Daoy (cell line): ENCODE data around the gene CACNA2D2. TPM values are rescaled to one million over a fixed set of nuclear protein-coding genes. Genes with fewer than 3 reads are reported as not detected.

ENCODE experiments used
- DNase-seq: peaks from one replicate; pipeline ENCODE4 v3.0.0-alpha.2; 2015; ENCODE audit warnings: low read depth
- total RNA-seq: library from RNA; depleted of rRNA; stranded (reverse); fragments of >200 nt; shearing (Covaris generic); gene quantifications from 2 replicates; pipeline ENCODE4 v1.2.3, GENCODE V29; 2014

CACNA2D2 gene
- total RNA-seq, 1 experiment from 2014 or later = not detected

DNA sequence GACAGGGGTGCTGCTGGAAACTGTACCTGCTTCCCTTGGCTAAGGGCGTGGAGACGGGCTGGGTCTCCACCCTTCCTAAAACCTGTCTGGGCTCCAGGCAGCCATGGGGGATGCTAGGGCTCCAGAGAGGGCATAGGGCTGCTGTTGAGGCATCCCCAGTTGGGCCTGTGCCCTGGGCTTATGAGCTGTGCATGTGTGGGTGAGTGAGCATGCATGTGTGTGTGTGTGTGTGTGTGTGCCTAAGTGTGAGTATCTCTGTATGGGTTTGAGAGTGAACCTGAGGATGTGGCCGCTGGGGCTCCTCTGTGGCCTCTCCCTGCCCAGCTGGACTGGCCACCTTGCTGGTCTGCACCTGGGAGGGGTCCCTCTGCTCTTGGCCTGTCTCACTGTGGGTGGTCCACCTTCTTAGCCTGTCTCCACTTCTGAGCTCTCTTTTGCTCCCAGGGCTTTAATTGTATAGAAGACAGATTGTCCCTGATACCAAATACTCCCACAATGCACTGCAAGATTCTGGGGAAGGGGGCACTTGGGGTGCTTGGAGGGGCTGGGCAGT lies 132.2 kb downstream of the CACNA2D2 start:
- no peak for DNase-seq

DNA sequence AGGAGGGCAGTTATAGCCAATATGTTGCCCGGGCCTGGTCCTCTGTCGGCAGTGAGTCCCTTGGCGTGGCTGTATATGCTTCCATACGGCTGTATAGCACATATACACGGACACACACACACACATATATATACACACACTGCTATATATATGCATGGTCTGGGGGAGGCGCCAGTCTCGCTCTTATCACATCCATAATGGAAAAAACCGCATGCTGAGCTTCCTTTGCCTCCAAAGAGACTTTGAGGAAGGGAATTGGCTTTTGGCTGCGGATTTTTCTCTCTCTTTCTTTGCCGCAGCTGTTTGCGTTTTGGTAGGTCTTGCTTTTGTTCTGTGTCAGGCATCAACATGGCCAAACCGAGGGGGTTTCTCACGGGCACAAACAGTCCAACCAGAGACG lies 132.8 kb downstream of the CACNA2D2 start:
- no peak for DNase-seq

DNA sequence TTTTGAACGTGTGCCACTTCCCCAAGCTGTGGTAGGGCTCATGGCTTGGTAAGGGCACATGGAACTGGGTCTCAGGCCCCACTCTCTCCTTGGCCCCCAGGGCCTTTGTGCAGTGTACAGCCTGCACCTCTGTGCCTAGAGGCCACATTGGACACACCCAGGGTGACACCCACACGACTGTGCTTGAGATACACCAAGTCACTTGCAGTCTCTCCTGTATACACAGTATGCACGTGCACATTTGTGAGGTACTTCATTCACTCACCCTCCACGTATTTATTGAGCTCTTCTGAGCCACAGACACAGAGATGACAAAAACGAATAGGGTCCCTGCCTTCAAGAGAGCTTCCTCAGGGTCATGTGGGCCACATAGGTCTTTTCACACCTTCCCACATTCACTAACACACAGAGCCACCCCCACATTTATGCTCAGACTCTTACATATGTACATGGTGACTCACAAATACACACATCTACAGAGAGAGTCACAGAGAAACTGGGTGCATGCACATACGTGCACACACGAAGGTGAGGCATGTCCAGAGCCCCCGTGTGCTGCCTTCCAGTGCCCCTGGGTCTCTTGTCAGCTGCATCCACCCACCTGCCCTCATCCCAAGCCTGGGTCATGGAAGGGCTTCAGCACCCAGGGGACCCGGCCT lies 134.3 kb downstream of the CACNA2D2 start:
- no peak for DNase-seq

DNA sequence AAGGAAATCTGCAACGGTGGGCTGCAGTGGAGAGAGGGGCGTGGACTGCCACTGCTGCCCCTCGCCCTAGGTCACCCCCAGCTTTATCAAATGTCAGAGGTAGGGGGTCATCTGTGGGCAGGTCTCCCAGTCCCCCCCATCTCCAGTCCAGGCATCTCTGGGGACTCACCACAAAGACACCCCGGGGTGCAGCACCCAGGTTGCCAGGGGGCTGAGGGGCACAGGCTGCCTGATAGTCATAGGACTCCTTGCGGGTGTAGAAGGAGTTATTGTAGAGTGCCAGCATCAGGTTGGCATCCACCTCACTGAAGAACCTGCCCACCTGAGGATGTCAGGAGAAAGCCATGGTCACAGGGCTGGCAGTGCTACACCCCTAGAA lies 137.6 kb downstream of the CACNA2D2 start:
- DNase-seq = no peak

DNA sequence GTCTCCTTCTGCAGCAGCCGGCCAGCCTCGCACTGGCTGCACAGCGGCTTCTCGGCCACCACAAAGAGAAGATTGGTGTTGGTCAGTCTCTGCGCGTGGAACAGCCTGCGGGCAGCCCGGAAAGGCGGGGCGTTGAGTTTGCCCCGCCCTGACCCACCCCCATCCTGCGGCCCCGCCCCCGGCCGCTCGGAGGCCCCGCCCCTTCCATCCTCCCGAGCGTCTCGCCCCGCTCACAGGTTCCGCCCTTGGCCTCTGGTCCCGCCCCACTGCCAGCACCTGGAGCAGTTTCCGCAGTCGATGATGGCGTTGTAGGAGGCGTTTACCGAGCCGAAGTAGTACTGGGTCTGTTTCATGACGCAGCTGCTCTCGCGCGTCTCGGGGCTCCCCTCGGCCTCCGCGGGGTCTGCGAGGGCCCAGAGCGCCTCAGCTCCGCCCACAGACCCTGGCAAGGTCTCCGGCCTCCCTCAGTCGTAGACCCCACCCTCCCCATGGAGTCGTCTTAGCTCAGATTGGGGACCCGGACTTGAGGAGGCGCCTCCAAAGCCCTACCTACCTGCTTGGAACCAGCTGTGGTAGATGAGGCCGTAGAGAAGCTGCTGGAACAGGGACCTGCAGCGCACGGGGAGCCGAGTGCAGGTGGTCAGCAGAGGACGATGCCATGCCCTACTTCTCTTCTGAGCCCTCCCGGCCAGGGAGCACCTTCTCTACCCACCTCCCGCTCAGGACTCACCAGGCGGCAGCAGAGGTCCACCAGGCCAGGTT lies 138.2 kb downstream of the CACNA2D2 start:
- peak; percentile 44 for DNase-seq

DNA sequence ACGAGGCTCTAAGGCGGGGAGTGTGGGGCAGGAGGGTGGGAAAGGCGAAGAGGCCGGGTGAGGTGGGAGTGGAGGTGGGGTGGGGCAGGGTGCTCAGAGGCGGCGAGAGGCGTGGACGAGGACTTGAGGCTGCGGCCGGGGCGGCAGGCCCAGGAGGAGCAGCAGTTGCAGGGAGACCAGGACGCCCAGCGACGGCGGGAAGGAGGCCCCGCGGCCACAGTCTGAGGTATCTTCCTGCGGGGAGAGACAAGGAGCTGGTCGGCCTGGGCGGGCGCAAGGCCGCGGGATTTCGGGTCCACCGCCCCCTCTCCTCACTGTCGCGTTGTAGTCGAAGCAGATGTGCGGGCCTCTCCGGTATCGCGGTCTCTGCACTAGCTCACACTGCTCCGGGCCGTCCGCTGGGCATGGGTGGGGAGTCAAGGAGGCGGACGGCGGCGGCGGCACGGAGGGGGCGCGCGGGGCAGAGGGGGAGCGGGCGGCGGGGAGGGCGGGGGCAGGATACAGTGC lies 138.8 kb downstream of the CACNA2D2 start:
- no peak for DNase-seq

DNA sequence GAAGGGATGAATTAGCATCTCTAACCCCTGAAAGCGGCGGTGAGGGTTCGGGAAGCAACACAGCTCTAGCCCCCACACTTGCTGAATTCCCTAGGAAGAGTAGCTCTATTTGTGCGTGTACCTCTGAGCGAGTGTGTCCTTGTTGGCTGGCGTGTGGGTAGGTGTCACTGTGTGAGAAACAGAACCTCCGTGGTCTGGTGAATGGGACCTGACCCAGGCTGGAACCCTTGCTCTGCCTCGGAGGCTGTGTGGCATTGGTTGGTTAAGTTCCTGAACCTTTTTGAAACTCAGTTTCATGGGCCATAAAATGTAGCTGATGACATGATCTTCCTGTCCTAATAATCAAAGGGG lies 143.7 kb downstream of the CACNA2D2 start:
- no peak for DNase-seq

DNA sequence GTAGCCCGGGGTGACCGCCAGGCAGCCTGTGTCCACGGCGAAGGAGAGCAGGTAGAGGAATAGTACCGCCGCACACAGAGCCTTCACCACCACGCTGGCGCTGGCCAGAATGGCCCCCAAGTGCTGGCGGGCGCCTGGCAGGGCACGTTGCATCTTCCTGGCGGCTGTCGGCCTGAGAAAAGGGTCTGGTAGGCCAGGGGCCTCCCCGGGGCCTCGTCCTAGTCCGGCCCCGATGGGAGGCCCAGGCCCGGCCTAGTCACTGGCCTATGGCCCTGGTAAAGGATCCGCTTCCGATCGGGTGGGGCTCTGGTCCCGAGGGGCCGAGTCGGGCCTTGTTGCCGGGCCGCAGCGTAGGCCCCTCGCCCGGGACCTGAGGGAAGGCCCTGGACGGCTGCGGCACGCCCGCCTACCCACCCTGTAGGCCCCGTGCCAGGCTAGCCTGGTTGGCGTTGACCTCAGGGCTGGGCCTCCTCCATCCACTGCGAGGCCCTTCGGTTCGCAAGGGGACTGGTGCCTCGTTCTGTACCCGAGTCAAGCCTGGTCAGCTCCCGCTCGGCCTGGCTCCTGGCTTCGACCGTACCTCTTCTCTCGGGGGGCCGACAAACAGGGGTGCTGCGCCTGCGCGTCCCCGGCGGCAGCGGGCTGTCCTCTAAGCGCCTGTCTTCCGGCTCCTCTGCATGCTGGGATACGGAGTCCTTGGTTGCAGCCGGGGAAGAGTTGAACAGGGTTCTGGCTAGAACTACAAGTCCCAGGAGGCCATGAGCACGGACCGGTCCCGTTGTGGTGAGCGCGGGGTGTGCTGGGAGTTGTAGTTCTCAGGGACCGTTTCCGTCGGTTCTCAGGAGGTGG lies 144.3 kb downstream of the CACNA2D2 start, which contains the start of gene TMEM115:
Gene TMEM115 (minus strand): TSS at position 611 of the 849 bp plus-strand sequence. CDS start 458 bp downstream, at position 153.
- peak; percentile 97 for DNase-seq

DNA sequence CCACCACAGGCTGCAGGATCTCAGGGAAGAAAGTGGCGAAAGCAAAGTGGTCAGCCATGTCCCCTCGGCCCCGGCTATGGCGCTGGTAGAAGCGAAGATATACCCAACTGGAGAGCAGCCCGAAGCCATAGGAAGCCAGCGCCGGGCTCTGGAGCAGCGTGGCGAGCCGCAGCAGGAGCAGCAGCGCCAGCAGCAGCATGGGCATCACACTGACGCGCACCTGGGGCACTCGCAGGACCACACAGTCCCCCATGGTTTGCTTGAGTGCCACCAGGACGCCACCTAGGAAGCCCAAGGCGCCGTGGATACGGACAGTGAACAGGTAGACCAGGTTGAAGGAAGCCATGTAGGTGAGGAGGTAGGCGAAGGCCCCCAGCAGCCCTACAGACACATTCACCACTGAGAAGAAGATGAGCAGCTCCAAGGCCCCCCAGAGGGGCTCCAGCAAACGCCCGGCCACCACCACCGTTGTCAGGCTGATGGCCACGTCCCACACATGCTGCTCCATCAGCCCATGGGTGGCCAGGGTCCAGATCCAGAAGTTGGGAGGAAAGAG lies 145.0 kb downstream of the CACNA2D2 start:
- DNase-seq = no peak

DNA sequence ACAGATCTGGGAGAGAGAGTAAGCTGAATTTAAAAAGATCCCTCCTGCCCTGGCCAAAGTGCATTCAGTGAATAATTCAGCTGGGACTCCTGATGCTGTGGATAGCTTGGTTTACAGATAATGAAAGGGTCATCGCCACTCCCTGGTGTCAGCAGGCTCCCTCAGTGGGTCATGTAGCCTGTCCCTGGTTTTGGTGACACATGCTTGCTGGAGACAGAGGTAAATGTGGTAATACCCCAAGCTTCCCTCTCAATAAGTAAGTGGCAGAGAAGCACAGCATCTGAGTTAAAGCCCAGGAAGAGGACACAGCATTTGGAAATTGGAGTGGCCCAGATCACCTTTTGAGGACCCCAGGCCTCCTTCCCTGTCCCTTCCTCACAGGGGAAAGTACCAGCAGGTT lies 146.0 kb downstream of the CACNA2D2 start:
- DNase-seq = no peak

DNA sequence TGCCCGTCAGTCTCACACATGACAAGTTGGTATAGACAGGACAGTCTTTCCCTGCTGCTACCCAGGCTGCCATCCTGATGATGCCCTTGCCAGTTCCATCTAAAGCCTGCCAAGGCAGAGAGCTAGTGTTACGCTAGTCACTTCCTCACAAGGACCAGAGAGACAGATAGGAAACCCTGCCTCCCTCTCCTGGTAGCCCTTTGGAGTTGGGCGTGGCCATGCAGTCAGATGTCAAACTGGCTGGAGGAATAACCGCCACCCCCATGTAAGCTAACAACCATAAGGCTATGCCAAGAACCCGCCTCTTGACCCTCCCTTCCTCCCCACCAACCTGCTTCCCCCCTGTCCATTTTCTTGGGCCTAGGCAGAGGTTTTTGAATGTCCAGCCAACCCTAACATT lies 146.9 kb downstream of the CACNA2D2 start:
- DNase-seq = peak; percentile 27

DNA sequence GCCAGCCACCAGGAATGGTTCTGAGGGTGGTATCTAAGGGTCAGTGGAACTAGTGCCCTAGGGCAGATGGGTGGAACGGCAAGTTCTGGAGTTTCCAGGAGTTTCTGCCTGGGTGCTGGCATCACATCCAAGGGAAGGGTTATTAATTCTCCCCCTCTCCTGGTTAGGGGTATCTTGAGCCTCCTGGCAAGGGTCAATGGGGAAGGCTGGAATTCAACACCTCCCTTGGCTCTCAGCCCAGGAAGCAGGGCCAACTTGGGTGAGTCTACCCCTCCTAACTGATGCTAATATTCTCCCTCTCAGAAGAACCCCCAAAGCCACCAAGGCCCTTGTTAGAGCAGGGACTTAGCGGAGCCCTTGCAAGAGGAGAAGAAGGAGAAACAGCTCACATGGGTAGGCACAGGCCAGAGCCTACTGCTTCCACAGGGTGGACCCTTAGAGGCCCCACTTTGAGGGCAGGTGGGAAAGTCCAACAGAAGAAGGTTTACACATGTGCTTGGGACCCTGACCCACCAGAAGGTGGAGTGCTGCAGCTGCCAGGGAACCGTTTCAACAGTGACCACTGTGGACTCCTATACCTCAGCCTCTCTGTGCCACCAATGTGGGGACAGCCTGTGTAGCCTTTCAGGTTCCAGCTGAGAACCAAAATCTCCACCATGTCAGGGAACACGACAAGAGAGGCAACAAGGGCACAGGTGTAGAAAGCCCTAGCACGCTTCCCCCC lies 147.4 kb downstream of the CACNA2D2 start:
- no peak for DNase-seq

DNA sequence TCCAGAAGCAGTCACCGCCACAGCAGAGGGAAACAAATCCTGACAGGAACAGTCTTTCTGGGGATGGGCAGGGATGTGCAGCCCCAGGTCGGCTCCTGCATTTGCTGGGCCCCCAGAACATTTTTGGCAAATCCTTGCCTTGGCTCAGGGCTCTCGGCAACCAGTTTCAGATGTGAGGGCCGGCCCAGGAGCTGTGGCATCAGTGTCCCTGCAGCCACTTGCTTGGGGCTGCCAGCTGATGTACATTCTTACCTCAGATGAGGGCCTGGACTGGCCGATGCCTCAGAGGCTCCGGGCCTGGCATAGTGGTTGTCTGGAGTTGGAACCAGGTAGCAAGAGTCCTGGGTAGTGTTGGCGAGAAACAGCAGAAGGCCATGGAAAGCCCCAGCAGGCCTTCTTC lies 148.6 kb downstream of the CACNA2D2 start:
- DNase-seq = no peak

DNA sequence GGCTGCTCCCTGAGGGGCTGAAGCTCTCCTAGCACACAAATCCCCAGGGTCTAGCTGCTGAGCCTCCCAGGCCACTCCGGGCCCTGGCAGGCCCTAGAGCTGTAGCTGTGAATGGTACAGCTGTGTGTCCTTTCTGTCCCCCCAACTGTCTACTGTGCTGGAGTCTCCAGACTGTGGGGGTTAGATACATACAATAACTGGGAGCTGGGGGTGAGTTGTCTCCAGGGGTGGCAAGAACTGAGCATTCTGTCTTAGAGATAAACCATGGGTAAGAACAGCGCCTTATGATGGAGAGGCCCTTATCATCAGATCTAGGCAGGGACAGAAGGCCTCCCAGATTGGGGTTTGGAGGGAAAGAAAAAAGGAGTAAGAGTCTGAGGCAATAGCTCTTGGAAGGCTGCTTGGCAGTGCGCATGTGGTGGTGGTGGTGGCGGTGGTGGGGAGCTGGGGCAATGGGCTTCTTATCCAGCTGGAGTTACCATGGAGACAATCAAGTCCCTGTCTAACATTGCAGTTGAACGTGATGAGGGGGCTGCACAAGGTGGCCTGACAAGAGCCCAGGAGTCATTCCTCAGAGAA lies 149.2 kb downstream of the CACNA2D2 start:
- DNase-seq = no peak

DNA sequence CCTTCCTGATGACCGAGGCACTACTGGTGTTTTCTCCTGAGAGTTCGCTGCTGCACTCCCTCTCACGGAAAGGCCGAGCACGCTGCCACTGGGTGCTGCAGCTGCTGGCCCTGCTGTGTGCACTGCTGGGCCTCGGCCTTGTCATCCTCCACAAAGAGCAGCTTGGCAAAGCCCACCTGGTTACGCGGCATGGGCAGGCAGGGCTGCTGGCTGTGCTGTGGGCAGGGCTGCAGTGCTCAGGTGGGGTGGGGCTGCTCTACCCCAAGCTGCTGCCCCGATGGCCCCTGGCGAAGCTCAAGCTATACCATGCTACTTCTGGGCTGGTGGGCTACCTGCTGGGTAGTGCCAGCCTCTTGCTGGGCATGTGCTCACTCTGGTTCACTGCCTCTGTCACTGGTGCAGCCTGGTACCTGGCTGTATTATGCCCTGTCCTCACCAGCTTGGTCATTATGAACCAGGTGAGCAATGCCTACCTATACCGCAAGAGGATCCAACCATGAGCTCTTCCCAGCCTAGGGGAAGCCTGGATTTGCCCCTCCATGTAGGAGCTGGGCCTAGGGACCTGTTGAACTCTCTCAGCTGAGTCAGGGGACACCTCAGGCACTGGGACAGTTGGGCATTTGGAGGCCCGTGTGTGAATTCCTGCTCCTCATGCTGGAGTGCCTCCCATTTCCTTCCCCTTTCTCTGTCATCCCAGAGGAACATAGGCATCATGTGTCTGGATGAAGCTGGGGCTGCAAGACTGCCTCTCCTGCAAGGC lies 150.0 kb downstream of the CACNA2D2 start:
- no peak for DNase-seq

DNA sequence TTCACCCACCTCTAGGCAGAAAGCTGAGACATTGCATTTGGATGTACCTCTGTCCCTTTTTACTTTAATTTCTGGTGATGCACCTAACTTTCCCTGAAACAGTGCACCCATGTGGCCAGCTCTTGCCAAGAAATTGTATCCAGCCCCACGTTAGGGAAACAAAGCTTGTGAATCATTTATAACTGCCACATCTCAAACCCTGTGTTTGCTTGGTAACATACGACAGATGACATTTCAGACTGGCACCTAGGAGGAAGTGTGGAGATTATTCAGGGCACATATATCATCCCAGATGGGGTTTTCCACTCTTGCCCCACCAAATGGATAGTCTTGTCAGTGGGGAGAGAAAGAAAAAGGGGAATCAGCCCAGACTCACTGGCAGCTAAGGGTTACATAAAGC lies 150.7 kb downstream of the CACNA2D2 start:
- DNase-seq = no peak

DNA sequence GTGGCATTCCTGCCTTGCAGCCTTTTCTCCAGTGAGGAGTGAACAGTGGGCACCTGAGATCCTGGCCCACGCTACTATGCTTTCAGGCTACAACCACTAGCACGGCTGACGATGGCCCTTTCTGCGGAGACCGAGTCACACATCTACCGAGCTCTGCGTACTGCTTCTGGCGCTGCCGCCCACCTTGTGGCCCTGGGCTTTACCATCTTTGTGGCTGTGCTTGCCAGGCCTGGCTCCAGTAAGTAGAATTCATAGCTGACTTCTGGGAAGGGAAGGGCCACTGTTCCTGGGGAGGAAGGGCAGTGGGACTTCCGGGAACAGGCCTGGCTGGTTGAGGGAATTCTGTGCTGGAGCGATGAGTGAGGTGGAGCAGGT lies 152.1 kb downstream of the CACNA2D2 start:
- DNase-seq = no peak

DNA sequence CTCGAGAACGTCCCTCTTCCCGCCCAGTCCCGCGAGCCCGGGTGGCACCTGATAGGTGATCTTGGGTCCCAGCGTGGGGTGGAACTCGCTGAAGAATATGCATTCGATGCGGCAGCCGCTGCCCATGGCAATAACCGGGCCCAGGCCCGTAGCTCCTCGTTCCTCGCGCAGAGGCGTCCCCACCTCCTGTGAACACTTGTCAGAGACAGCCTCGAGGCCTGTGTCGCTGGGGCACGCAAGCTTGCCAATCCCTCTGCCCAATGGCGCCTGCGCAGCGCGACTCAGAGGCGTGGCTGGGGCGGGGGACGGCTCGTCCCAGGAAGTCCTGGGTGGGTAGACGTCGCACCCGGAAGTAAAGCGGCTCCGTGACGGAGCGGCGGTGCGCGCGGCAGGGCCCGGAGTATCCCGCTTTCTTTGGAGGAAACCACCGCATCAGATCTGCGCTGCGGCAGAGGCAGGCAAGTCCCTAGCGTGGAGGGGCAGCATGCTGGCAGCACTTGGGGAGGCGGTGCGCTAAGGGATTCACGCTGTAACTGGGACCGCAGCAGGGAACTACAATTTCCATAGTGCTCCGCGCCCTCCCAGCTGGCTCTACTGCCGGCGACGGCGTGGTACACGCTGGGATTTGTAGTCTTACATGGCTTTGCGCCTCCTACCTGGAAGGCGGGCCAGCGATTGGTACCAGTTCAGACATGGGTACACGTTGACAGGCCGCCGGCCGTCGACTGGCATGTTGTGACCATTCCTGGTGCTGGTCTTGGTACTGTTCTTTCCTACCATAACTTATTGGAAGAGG lies 152.7 kb downstream of the CACNA2D2 start, which contains the start of the genes CYB561D2 and NPRL2:
Gene CYB561D2 (plus strand): TSS at position 336 of the 796 bp plus-strand sequence. CDS start 572 bp downstream, outside the sequence.
Gene NPRL2 (minus strand): TSS at position 249 of the 796 bp plus-strand sequence. CDS start 123 bp downstream, at position 126.
- peak; percentile 96 for DNase-seq

DNA sequence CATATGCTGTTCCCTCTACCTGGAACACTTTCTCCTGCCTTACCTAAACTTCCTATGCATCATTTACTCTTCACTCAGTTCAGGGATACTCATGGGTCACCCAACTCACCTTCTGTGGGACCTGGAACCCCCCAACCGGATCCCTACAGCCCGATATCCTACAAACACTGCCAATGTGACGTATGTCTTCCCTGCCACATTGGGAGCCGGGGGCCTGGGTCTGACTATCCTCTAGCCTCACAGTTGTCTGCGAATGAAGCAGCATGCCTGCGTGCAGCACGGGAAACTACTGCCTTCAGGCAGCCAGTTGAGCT lies 153.3 kb downstream of the CACNA2D2 start:
- DNase-seq = no peak
